NCI-H2029 (cell line): ENCODE data around the gene GABRA5.

Experiments used
- DNase-seq: peaks from one replicate; lab custom pipeline; 2025; lab: John Stamatoyannopoulos, UW

Gene GABRA5

DNA sequence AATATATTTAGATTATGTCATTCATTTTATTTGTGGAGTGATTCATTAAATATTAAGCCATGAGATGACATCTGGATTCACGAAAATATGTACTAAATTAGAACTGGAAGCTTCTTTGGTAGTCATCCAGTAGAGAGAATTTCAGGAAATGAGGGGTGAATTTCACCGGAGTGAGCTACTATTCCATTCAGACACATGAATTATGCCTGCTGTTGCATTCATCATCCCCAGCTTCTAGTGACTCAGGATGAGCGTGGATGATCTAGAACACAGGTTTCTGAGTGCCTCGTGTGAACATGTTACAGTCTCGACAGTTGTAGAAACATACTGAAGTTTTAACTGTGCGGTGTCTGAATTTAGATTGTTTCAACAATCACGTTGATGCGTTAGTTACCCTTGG is 61.2 kb downstream of the GABRA5 start:
- no peak for DNase-seq

DNA sequence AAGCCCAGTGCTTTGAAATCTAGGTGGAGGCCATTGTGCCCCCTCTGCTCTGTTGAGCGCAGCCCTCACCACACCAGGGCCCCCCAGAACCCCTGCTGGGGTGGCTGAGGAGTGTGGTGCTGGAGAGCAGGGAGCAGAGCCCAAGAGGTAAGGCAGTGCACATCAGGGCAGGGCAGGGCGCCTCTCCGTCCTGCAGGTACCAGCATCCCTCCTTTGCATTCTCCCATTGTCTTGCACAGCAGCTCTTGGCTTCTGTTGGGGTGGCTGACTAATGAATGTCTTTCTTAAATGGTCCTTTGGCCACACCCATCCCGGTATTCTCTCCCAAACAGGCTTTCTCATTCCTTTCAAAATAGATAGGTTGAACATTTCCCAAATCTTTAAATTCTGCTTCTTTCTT is 62.7 kb downstream of the GABRA5 start:
- no peak for DNase-seq

- no peak for DNase-seq
Observed at GRCh38 chr15:26934848-26935247, 68.0 kb downstream of the GABRA5 start.

DNA sequence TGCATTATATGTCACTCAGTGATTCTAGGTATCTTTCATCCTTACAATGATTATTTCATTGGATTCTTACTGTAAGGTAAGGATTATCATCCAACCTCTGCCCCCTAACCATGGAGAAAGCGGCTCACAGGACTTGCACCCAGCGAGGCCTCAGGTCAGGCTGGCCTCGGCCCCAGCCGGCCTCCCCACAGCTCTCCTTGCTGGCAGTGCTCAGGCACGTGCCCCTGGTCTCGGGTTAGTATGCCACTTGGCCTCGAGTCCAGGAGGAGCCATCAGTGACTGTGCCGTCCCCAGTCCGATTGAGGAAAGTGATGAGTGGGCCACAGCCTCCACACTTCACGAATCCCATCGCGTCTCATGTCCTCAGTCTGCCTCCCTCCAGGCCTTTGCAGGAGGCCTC is 68.5 kb downstream of the GABRA5 start:
- no peak for DNase-seq

- no peak for DNase-seq
Observed at GRCh38 chr15:26936502-26936901, 69.6 kb downstream of the GABRA5 start.

DNA sequence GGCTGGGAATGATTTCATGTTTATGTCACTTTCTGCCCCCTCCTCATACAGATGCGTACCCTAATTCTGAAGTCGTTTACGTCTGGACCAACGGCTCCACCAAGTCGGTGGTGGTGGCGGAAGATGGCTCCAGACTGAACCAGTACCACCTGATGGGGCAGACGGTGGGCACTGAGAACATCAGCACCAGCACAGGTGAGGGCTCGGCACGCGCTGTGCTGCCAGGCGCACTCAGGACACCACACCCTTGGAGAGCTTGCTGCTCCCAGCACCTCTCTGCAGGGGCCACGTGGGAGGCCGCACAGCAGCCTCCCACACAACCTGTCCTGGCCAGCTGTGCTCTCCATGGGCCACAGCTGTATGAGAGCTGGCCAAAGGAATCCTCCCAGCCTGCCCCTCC is 70.3 kb downstream of the GABRA5 start:
- no peak for DNase-seq

DNA sequence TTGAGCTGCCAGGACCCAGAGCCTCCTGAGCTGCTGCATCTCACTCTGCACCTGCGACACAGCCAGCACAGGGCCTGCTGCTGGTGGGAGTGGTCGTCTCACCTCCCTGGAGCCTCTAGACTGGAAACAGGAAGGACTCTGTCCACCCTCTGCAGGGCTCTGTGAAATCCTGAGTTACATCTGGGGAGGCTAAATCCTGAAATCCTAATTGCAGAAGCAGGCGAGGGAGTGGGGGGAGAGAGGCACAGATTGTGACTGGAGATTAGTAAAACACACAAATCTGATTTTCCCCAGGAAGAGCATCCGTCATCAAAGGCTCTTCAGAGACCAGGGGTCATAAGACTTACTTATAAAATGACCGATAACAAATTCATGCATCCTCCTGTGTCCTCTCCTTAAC is 72.5 kb downstream of the GABRA5 start:
- DNase-seq: no peak

DNA sequence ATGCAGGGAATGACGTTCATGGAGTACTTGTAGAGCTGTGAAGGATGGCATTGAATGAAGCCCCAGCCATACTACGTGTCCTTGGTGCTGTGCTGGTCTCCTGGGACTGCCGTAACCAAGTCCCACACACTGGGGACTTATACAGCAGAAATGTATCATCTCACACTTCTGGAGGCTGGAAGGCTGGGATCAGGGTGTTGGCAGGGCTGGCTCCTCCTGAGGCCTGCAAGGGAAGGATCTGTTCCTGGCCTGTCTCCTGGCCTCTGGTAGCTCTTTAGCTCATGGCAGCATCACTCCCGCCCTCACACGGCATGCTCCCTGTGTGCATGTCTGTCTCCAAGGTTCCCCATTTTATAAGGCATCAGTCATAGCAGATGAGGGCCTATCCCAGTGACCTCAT is 74.6 kb downstream of the GABRA5 start:
- no peak for DNase-seq

DNA sequence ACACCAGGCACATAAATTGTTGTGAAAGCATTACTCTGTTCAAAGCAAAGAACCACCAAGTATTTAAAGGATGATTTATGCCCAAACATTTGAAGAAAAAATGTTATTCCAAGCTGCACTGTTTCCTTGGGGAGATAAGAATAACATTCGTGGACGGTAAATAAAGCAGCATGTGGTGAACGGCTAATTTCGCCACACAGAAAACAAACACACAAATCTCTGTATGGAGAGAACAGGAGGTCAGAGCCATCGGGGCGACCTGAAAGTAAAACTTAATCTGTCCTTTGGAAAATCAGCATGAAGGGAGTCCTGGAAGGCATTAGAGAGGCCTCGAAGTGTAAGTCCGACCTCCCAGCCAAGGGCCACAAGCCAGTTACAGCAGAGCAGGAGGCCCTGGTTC is 77.0 kb downstream of the GABRA5 start:
- no peak for DNase-seq

DNA sequence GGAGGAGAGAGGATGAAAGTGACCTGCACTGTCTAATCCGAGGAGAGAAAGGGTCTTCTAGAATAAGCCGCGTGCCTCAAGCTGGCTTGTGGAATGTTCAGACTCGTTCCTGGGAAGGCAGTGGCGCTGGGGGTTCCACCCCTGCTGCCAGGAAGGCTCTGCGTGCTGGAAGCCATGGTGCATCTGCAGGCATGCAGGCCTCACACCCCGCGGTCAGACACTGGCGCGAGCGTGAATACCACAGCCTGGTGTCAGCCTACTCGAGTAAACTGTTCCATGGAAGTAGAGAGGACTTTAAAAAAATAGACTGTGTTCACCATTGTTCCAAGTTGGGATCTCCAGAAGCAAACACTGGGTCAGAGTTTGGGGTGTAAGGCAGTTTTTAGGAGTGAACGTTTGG is 78.2 kb downstream of the GABRA5 start:
- DNase-seq: no peak

DNA sequence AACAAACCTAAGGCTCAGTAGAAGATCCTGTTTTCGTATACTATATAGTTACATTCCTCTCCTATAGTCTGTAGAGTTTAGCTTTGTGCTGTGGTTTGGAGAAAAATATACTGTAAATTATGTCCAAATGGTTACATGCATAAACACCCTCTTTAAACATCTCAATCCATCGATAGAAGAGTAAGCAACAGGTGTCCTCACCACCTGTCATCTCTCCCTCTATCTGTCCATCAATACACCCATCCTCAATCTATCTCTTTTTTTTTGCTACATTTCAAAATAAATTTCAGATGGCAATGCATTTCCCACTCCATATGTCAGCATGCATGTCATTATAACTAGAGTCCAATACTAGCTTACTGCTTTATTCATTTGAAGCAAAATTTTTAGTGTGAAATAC is 83.1 kb downstream of the GABRA5 start:
- DNase-seq: no peak

DNA sequence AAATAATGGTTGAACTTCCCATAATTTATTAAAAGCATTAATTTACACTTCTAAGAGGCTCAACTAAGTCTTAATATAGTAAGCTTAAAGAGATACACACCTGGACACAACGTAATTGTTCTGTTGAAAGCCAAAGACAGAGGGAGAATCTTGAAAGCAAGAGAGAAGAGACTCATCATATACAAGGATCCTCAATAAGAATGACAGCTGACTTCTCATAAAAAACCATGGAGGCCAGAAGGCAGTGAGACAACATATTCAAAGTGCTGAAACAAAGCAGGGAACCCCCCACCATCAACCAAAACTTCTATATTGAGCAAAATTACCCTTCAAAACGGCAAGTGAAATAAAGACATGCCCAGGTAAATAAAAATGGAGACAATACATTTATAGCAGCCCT is 87.5 kb downstream of the GABRA5 start:
- no peak for DNase-seq

- no peak for DNase-seq
Observed at GRCh38 chr15:26967719-26968269, 100.9 kb downstream of the GABRA5 start.

DNA sequence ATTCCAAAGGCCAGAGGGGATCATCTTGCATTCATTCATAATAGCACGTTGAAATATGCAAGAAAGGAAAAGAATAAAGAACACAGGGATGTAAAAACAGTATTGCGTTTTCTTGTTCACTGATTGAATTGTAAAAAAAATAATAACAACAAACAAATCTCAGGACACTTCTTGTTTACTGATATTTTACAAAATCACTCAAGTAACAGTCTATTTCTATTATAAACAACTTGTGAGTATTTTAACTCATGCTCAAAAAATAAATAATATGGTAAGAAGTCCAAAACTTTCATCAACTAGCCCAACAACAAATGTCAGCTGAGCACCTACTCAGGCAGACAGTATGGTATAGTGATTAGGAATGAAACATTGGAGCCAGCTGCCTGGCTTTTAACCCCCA is 101.9 kb downstream of the GABRA5 start:
- no peak for DNase-seq

DNA sequence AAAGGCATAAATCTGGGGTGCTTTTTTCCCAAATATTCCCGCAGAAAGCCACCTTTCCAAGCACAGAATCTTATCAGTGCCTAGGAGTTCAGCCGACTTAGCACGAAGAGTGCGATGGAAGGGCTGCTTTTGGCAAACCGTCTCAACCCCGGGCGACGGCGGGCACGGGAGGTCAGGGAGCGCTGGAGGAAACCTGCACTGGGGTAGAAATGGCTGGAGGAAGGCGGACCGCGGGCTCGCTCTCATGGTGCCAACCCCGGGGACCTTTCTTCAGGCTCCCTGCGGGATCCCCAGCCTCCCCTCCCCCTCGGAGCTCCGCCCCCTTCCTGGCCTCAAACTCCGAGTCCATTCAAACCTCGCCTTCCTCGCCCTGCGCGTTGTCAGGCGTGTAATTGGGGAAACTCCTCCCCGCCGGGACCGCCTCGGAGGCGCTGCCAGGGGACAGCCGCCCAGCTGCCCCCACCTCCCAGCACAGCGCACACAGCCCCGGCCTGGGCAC is 103.9 kb downstream of the GABRA5 start, which contains the start of gene GABRG3:
Gene GABRG3, plus strand, starts transcription at position 470 of the 499 bp plus-strand sequence.
- no peak for DNase-seq

DNA sequence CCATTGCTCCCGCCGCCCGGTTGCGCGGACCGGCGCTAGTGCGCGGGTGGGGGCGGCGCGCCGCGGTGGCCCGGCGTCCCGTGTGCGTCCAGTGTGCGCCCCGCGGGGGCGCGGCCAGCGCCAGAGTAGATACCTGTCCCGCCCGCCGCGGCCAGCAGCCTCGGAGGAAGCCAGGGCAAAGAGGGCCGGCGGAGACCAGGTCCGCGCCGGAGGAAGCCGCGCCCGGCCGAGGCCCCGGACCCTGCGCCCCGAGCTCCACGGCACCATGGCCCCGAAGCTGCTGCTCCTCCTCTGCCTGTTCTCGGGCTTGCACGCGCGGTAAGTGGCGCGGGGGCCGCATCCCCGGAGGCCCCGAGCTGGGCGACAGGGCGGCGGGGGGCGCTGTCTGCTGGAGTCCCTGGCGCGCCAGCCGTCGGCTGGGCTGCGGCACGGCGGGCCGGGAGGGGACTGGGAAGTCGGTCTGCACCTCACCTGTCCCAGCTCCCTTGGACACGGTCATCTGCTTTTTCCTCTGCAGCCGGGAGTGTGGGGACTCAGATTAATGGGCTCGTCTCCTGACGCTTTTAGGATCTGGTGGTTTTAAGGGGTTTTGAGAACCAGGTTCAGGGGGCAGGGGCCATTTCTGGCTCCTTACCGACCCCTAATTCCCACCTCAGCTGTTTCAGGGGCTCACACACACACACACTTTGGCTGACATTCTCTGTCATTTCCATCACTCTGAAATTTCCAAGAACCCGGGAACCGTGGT is 104.6 kb downstream of the GABRA5 start:
- DNase-seq: no peak

- no peak for DNase-seq
Observed at GRCh38 chr15:26972636-26973035, 105.8 kb downstream of the GABRA5 start.

DNA sequence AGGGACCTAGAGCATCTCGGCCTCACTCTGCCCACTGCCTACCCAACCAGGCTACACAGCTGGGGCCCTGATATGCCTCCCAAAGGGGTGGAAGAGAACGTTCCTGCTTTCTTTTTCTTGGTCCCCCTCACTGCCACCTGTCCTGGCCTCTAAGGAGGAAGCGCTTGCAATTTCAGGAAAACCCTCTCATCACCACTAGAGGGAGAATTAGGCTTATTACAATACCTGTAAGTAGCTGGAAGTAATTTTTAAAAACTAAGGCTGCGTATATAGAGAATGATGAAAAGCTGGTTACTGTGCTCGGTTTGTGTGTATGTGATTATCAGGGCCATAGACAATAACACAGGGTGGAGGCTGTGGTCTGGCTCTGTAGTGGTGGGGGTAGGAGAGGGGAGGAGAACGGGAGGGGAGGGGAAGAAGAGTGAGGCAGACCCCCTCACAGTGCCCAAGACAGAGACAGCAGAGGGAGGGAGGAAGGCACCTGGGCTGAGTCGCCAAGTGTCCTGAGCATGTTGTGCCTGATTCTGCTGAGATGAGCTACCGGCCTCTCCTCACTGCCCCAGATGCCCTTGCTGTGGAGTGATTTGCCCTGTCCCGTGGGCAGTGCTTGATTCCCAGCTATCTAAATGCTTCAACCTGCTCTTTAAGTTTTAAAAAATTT is 107.4 kb downstream of the GABRA5 start:
- no peak for DNase-seq

GRCh38 chr15:26981492-26981891 is 114.6 kb downstream of the GABRA5 start:
- DNase-seq: no peak

DNA sequence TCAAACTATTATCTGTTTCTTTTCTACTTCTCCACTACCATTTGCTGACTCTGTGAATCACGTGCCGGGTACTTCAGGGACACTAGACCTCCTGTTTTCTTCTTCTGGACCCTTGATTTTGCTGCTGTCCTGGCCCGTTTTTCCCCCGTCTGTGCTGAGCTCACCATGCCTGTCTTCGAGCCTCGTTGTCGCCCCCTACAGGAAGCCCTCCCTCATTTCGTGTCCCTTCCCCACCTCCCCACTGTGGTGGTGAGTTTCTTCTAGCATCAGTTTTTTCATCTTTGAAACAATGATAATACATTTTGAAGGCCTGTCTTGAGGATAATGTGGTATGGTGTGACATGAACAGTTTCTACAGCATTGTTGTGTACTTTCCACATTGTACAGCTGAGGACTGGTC is 117.0 kb downstream of the GABRA5 start:
- no peak for DNase-seq

- DNase-seq: no peak
Observed at GRCh38 chr15:26985050-26985449, 118.2 kb downstream of the GABRA5 start.

DNA sequence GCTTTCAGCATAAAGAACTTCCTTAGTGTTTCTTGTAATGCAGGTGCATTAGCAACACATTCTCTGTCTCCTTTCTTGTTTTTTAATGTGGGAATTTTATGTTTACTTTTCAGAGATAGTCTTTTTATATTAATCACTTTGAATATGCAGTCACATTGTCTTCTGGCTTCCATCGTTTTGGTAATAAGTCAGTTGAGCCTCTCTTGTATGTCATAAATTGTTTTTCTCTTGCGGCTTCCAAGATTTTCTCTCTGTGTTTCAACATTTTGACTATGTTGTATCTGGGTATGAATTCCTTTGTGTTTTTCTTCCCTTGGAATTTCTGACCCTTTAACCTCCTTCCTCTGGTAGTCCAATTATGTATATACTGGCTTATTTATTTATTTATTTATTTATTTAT is 129.4 kb downstream of the GABRA5 start:
- no peak for DNase-seq
